HepG2 (cell line): Measurements from ENCODE around the gene C5orf15. TPM values are rescaled to one million over a fixed set of nuclear protein-coding genes. Genes with fewer than 3 reads are reported as not detected.

Experiments
- CREB3 ChIP-seq: sonication (generic); formaldehyde crosslinking; IDR thresholded peaks from 2 replicates; pipeline ENCODE4 v1.5.0; 2020; ENCODE audit warnings: missing genetic modification reagents
- ESRRA ChIP-seq: sonication (generic); formaldehyde crosslinking; IDR thresholded peaks from 2 replicates; pipeline ENCODE4 v1.5.1; 2020; ENCODE audit warnings: mild to moderate bottlenecking, low read depth, missing genetic modification reagents
- ETV5 ChIP-seq: IDR thresholded peaks from 2 replicates; pipeline ENCODE4 v1.6.1; 2018; ENCODE audit warnings: missing biosample characterization, missing genetic modification reagents, inconsistent platforms, borderline replicate concordance
- FOXO4 ChIP-seq: sonication (generic); formaldehyde crosslinking; conservative IDR thresholded peaks from 2 replicates; pipeline ENCODE4 v1.8.1; 2023; ENCODE audit warnings: missing genetic modification reagents
- GPBP1L1 ChIP-seq: sonication (generic); formaldehyde crosslinking; IDR thresholded peaks from 2 replicates; pipeline ENCODE4 v1.5.0; 2020; ENCODE audit warnings: mild to moderate bottlenecking, missing genetic modification reagents
- MTF1 ChIP-seq: sonication (generic); formaldehyde crosslinking; IDR thresholded peaks from 2 replicates; pipeline ENCODE4 v1.5.0; 2020; ENCODE audit warnings: missing genetic modification reagents
- RAD21 ChIP-seq: fragments of 450-650 bp; formaldehyde crosslinking; IDR thresholded peaks from 2 replicates; pipeline ENCODE4 v1.5.0; 2020; ENCODE audit warnings: mild to moderate bottlenecking
- RNF2 ChIP-seq: fragments of 450-650 bp; conservative IDR thresholded peaks from 2 replicates; pipeline ENCODE4 v1.6.1; 2016; ENCODE audit warnings: low read depth
- ZBTB39 ChIP-seq: sonication (generic); formaldehyde crosslinking; IDR thresholded peaks from 2 replicates; pipeline ENCODE4 v1.5.0; 2020; ENCODE audit warnings: missing genetic modification reagents
- ZHX2 ChIP-seq, 2 experiments: sonication (generic) in 1 of 2; formaldehyde crosslinking in 1 of 2; IDR thresholded peaks; 2 replicates each; pipeline versions ENCODE4 v1.6.1 to v1.9.0; 2014 to 2022; ENCODE audit warnings: antibody characterized with exemption in 1 of 2, borderline replicate concordance in 1 of 2, inconsistent platforms in 1 of 2, low read depth in 1 of 2, missing genetic modification reagents in 1 of 2
- ZNF383 ChIP-seq: sonication (generic); formaldehyde crosslinking; IDR thresholded peaks from 2 replicates; pipeline ENCODE4 v1.4.0; 2020; ENCODE audit warnings: missing genetic modification reagents, mild to moderate bottlenecking, borderline replicate concordance
- ZSCAN29 ChIP-seq: sonication (generic); formaldehyde crosslinking; conservative IDR thresholded peaks from 2 replicates; pipeline ENCODE4 v1.4.0; 2020; ENCODE audit warnings: mild to moderate bottlenecking, missing genetic modification reagents
- ZSCAN9 ChIP-seq: IDR thresholded peaks from 2 replicates; pipeline ENCODE4 v1.6.1; 2016; ENCODE audit warnings: borderline replicate concordance
- polyA plus RNA-seq, 8 experiments: library from polyadenylated mRNA; depleted of rRNA in 3 of 8; stranded (reverse) in 7 of 8; unstranded in 1 of 8; fragments of >200 nt; fragmentation: Illumina TruSeq in 4 of 8; extraction: Trizol in 4 of 8; gene quantifications; 2 replicates each; pipeline versions ENCODE4 v1.2.1 to v1.2.3, GENCODE V29; 2011 to 2016; ENCODE audit warnings: low read depth in 4 of 8, missing spikeins in 1 of 8, mixed read lengths in 1 of 8; ENCODE audit not compliant: insufficient read depth in 1 of 8
- total RNA-seq, 5 experiments: library from RNA; depleted of rRNA; stranded (reverse); fragments of >200 nt; fragmentation: Illumina TruSeq; extraction: Trizol; gene quantifications; 2 replicates each; pipeline ENCODE4 v1.2.3, GENCODE V29; 2016; ENCODE audit warnings: low read depth in 1 of 5

C5orf15 gene
- total and polyA plus RNA-seq, 2 of the 13 experiments (the other 11 are each of a cell fraction or from before 2014, with no cell fraction given), result 58.5 to 82.7 TPM

- no peak for TF ChIP-seq ZHX2 (IDR thresholded peaks at IDR 0.05; ENCODE audit: low read depth)
- peak; percentile 27; the same call in 1 of the 2 replicates for TF ChIP-seq ZHX2 (CRISPR knock-in tag; IDR thresholded peaks at IDR 0.05; ENCODE audit: borderline replicate concordance)
- 0 out of 2 replicates have a peak, but pooled peaks have one; percentile 2 for TF ChIP-seq ETV5 (CRISPR knock-in tag)
- TF ChIP-seq ZSCAN29, result no peak
- no peak for TF ChIP-seq GPBP1L1 (CRISPR knock-in tag)
- TF ChIP-seq ZBTB39, result peak; percentile 34; the same call in 1 of the 2 replicates
- peak; percentile 5; the same call in 1 of the 2 replicates for TF ChIP-seq ESRRA (CRISPR knock-in tag)
- TF ChIP-seq ZNF383 (CRISPR knock-in tag), result no peak
- 0 out of 2 replicates have a peak, but pooled peaks have one; percentile 21 for TF ChIP-seq RNF2
- TF ChIP-seq ZSCAN9, result no peak
- 0 out of 2 replicates have a peak, but pooled peaks have one; percentile 10 for TF ChIP-seq MTF1 (CRISPR knock-in tag)
- TF ChIP-seq CREB3 (CRISPR knock-in tag), result 0 out of 2 replicates have a peak, but pooled peaks have one; percentile 9
- TF ChIP-seq RAD21 (CRISPR knock-in tag), result peak; percentile 30; the same call in 1 of the 2 replicates
- peak; percentile 94; the same call in 1 of the 2 replicates for TF ChIP-seq FOXO4
These were observed 35.6 kb upstream of the C5orf15 start (continued) for GRCh38 chr5:134003817-134004625.
